ENCODE data around the gene TNNC2. TPM values are rescaled to one million over a fixed set of nuclear protein-coding genes. Genes with fewer than 3 reads are reported as not detected.

The TNNC2 gene
- total RNA-seq, 6 experiments from 2014 or later, result not detected

GRCh38 chr20:45796337-45797065 lies 30.6 kb downstream of the TNNC2 start:
- Mint-ChIP-seq H3K36me3 (ENCODE audit: low read depth) (peaks cover 23% of the 10 kb centered on the region), H3K27me3 (ENCODE audit: insufficient read depth) (no peaks in the 10 kb centered on the region), H3K9me3 (no peaks in the 10 kb centered on the region), H3K4me1 (ENCODE audit: low read depth) (peaks cover 11% of the 10 kb centered on the region), H3K4me3 (no peak overlapping the region), H3K27ac (no peak overlapping the region; the same call in 1 of the 2 replicates)
- TF ChIP-seq, protein P1, sequence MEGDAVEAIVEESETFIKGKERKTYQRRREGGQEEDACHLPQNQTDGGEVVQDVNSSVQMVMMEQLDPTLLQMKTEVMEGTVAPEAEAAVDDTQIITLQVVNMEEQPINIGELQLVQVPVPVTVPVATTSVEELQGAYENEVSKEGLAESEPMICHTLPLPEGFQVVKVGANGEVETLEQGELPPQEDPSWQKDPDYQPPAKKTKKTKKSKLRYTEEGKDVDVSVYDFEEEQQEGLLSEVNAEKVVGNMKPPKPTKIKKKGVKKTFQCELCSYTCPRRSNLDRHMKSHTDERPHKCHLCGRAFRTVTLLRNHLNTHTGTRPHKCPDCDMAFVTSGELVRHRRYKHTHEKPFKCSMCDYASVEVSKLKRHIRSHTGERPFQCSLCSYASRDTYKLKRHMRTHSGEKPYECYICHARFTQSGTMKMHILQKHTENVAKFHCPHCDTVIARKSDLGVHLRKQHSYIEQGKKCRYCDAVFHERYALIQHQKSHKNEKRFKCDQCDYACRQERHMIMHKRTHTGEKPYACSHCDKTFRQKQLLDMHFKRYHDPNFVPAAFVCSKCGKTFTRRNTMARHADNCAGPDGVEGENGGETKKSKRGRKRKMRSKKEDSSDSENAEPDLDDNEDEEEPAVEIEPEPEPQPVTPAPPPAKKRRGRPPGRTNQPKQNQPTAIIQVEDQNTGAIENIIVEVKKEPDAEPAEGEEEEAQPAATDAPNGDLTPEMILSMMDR (IDR thresholded peaks at IDR 0.05), result no peak
- DNase-seq, result no peak

DNA sequence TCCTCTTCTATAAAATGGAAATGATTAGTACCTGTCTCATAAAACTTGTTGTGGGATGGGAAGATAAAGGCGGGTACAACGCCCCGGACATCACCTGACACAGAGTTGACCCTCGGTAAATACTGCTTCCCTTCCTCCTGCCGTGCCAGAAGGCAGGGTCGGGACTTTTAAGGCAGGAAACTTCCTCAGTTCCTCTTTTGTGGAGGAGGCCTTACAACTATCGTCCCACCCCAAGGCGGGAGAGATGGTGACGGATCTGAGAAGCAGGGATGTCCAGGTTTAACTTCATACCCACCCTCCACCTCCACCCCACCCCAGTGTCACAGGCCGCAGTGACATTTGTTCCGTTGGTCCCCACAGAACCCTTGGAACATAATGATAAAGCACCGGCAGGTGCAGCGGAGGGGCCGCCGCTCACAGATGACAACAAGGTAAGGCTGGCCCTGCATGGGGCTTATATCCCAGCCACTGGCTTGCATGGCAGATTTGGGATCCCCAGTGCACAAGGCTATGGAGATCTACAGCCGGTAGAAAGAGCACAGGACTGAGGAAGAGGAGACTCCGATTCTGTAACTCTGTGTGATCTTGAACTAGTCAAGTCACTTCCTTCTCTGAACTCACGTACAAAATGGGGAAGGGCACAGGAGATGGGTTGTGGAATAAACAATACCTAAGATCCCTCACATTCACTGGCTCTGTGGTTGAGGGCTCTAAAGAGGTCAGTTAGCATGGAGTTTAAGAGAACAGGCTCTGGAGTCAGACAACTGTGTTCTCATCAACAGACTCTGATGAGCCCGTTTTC lies 34.6 kb downstream of the TNNC2 start:
- peak overlapping the region; percentile 88 for H3K4me3 Mint-ChIP-seq

DNA sequence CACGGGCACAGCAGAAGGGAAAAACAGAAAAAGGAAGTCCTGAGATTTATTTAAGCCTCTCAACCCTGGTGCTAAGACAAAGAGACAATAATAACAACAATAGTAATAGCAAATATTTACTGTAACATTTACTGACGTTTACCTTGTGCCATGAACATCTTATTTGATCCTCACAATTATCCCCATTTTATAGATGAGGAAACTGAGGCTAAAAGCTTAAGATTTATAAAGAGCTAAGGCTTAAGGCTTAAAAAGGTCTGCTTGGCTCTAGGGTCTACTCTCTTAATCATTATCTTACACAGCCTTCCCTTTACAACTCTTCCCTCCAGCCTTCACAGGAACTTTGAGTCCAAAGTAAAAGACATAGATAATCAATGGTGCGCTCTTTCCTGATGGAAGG lies 38.8 kb downstream of the TNNC2 start:
- Mint-ChIP-seq H3K27ac (no peak overlapping the region), H3K27me3 (ENCODE audit: insufficient read depth) (peaks cover 3% of the 10 kb centered on the region), H3K4me1 (ENCODE audit: low read depth) (peaks cover 14% of the 10 kb centered on the region), H3K4me3 (no peak overlapping the region), H3K9me3 (no peaks in the 10 kb centered on the region), H3K36me3 (ENCODE audit: low read depth) (peaks cover 9% of the 10 kb centered on the region; the same call in 1 of the 2 replicates)
- TF ChIP-seq, protein P1 (IDR thresholded peaks at IDR 0.05), result no peak
- DNase-seq, result no peak

More for the DNA sequence above, 34.6 kb downstream of the TNNC2 start:
- H3K9me3 Mint-ChIP-seq, result no peaks in the 10 kb centered on the region
- no peak for DNase-seq
- H3K27me3 Mint-ChIP-seq (ENCODE audit: insufficient read depth), result peaks cover 2% of the 10 kb centered on the region
- TF ChIP-seq, protein P1 (IDR thresholded peaks at IDR 0.05), result no peak
- H3K36me3 Mint-ChIP-seq (ENCODE audit: low read depth), result peaks cover 25% of the 10 kb centered on the region
- H3K27ac Mint-ChIP-seq, result peak overlapping the region; percentile 81
- H3K4me1 Mint-ChIP-seq (ENCODE audit: low read depth), result peaks cover 13% of the 10 kb centered on the region

- no peak overlapping the region for H3K27ac Mint-ChIP-seq
Measured at GRCh38 chr20:45783656-45784294, 43.3 kb downstream of the TNNC2 start.

GRCh38 chr20:45782890-45783289 lies 44.2 kb downstream of the TNNC2 start:
- Mint-ChIP-seq H3K9me3 (no peaks in the 10 kb centered on the region), H3K4me1 (ENCODE audit: low read depth) (peaks cover 55% of the 10 kb centered on the region), H3K27ac (peak overlapping the region; percentile 32), H3K36me3 (ENCODE audit: low read depth) (no peaks in the 10 kb centered on the region), H3K4me3 (peak overlapping the region; percentile 24), H3K27me3 (ENCODE audit: insufficient read depth) (peaks cover 4% of the 10 kb centered on the region)
- no peak for DNase-seq
- TF ChIP-seq, protein P1 (IDR thresholded peaks at IDR 0.05), result no peak

More at GRCh38 chr20:45783656-45784294, 43.3 kb downstream of the TNNC2 start:
- no peaks in the 10 kb centered on the region for H3K9me3 Mint-ChIP-seq
- peaks cover 46% of the 10 kb centered on the region for H3K4me1 Mint-ChIP-seq (ENCODE audit: low read depth)
- H3K36me3 Mint-ChIP-seq (ENCODE audit: low read depth), result no peaks in the 10 kb centered on the region
- H3K4me3 Mint-ChIP-seq, result no peak overlapping the region
- peaks cover 5% of the 10 kb centered on the region for H3K27me3 Mint-ChIP-seq (ENCODE audit: insufficient read depth)
- DNase-seq, result no peak
- TF ChIP-seq, protein P1 (IDR thresholded peaks at IDR 0.05), result no peak
